ENCODE measurements around the gene TRABD2B. TPM values are rescaled to one million over a fixed set of nuclear protein-coding genes. Genes with fewer than 3 reads are reported as not detected.

TRABD2B gene
- total and polyA plus RNA-seq, 2 of the 13 experiments (the other 11 are each of a cell fraction or from before 2014, with no cell fraction given): 0.04 TPM; not detected in 1

DNA sequence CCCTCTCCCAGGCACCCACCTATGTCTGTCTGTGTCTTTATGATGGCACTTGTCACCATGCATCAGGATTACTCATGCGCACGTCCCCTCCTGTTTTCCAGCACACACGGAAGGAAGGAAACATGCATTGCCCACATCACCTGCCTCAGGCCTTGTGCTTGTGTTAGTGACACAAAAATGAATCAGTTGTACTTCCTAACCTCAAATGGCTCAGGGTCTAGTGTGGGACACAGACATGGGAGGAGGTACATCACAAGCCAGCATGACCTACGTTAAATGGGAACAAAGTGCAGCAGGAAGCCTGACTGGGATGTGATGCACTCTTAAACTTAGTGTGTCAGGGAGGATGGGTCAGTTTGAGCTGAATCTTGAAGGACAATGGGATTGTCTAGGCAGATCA, 126.7 kb downstream of the TRABD2B start (continued):
- TF ChIP-seq, protein P1, sequence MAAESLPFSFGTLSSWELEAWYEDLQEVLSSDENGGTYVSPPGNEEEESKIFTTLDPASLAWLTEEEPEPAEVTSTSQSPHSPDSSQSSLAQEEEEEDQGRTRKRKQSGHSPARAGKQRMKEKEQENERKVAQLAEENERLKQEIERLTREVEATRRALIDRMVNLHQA (CRISPR knock-in tag; IDR thresholded peaks at IDR 0.05): no peak
- TF ChIP-seq TEAD3 (CRISPR knock-in tag; optimal IDR thresholded peaks at IDR 0.05; ENCODE audit: borderline replicate concordance) (peak; percentile 9), ETV5 (CRISPR knock-in tag; IDR thresholded peaks at IDR 0.05; ENCODE audit: borderline replicate concordance) (peak; percentile 23; the same call in 1 of the 2 replicates), ZSCAN20 (CRISPR knock-in tag; IDR thresholded peaks at IDR 0.05; ENCODE audit: borderline replicate concordance) (no peak), ZFP62 (CRISPR knock-in tag; IDR thresholded peaks at IDR 0.05) (no peak), ZSCAN25 (CRISPR knock-in tag; IDR thresholded peaks at IDR 0.05) (no peak), TARDBP (CRISPR knock-in tag; IDR thresholded peaks at IDR 0.05) (no peak), ZNF572 (CRISPR knock-in tag; IDR thresholded peaks at IDR 0.05) (no peak), ZFX (CRISPR knock-in tag; IDR thresholded peaks at IDR 0.05; ENCODE audit: low read depth) (0 out of 2 replicates have a peak, but pooled peaks have one; percentile 24), CBX2 (IDR thresholded peaks at IDR 0.05; ENCODE audit: low read depth, low read length) (no peak), CBX2 (CRISPR knock-in tag; IDR thresholded peaks at IDR 0.05; ENCODE audit: low read depth) (no peak), MED1 (CRISPR knock-in tag; IDR thresholded peaks at IDR 0.05) (peak; percentile 53), RARA (CRISPR knock-in tag; IDR thresholded peaks at IDR 0.05) (0 out of 2 replicates have a peak, but pooled peaks have one; percentile 25), HNRNPL (IDR thresholded peaks at IDR 0.05; ENCODE audit: low read depth, low read length) (no peak), SALL2 (CRISPR knock-in tag; IDR thresholded peaks at IDR 0.05) (no peak)
- TF ChIP-seq, protein P2, sequence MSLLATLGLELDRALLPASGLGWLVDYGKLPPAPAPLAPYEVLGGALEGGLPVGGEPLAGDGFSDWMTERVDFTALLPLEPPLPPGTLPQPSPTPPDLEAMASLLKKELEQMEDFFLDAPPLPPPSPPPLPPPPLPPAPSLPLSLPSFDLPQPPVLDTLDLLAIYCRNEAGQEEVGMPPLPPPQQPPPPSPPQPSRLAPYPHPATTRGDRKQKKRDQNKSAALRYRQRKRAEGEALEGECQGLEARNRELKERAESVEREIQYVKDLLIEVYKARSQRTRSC (CRISPR knock-in tag; IDR thresholded peaks at IDR 0.05; ENCODE audit: low read depth): no peak
- TF ChIP-seq, protein P3, sequence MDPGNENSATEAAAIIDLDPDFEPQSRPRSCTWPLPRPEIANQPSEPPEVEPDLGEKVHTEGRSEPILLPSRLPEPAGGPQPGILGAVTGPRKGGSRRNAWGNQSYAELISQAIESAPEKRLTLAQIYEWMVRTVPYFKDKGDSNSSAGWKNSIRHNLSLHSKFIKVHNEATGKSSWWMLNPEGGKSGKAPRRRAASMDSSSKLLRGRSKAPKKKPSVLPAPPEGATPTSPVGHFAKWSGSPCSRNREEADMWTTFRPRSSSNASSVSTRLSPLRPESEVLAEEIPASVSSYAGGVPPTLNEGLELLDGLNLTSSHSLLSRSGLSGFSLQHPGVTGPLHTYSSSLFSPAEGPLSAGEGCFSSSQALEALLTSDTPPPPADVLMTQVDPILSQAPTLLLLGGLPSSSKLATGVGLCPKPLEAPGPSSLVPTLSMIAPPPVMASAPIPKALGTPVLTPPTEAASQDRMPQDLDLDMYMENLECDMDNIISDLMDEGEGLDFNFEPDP (CRISPR knock-in tag; conservative IDR thresholded peaks at IDR 0.05): no peak
- TF ChIP-seq, protein P4, sequence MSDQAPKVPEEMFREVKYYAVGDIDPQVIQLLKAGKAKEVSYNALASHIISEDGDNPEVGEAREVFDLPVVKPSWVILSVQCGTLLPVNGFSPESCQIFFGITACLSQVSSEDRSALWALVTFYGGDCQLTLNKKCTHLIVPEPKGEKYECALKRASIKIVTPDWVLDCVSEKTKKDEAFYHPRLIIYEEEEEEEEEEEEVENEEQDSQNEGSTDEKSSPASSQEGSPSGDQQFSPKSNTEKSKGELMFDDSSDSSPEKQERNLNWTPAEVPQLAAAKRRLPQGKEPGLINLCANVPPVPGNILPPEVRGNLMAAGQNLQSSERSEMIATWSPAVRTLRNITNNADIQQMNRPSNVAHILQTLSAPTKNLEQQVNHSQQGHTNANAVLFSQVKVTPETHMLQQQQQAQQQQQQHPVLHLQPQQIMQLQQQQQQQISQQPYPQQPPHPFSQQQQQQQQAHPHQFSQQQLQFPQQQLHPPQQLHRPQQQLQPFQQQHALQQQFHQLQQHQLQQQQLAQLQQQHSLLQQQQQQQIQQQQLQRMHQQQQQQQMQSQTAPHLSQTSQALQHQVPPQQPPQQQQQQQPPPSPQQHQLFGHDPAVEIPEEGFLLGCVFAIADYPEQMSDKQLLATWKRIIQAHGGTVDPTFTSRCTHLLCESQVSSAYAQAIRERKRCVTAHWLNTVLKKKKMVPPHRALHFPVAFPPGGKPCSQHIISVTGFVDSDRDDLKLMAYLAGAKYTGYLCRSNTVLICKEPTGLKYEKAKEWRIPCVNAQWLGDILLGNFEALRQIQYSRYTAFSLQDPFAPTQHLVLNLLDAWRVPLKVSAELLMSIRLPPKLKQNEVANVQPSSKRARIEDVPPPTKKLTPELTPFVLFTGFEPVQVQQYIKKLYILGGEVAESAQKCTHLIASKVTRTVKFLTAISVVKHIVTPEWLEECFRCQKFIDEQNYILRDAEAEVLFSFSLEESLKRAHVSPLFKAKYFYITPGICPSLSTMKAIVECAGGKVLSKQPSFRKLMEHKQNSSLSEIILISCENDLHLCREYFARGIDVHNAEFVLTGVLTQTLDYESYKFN (CRISPR knock-in tag; conservative IDR thresholded peaks at IDR 0.05): 0 out of 2 replicates have a peak, but pooled peaks have one; percentile 35
- TF ChIP-seq, protein P5, sequence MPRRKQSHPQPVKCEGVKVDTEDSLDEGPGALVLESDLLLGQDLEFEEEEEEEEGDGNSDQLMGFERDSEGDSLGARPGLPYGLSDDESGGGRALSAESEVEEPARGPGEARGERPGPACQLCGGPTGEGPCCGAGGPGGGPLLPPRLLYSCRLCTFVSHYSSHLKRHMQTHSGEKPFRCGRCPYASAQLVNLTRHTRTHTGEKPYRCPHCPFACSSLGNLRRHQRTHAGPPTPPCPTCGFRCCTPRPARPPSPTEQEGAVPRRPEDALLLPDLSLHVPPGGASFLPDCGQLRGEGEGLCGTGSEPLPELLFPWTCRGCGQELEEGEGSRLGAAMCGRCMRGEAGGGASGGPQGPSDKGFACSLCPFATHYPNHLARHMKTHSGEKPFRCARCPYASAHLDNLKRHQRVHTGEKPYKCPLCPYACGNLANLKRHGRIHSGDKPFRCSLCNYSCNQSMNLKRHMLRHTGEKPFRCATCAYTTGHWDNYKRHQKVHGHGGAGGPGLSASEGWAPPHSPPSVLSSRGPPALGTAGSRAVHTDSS (CRISPR knock-in tag; conservative IDR thresholded peaks at IDR 0.05): no peak
- TF ChIP-seq, protein P6, sequence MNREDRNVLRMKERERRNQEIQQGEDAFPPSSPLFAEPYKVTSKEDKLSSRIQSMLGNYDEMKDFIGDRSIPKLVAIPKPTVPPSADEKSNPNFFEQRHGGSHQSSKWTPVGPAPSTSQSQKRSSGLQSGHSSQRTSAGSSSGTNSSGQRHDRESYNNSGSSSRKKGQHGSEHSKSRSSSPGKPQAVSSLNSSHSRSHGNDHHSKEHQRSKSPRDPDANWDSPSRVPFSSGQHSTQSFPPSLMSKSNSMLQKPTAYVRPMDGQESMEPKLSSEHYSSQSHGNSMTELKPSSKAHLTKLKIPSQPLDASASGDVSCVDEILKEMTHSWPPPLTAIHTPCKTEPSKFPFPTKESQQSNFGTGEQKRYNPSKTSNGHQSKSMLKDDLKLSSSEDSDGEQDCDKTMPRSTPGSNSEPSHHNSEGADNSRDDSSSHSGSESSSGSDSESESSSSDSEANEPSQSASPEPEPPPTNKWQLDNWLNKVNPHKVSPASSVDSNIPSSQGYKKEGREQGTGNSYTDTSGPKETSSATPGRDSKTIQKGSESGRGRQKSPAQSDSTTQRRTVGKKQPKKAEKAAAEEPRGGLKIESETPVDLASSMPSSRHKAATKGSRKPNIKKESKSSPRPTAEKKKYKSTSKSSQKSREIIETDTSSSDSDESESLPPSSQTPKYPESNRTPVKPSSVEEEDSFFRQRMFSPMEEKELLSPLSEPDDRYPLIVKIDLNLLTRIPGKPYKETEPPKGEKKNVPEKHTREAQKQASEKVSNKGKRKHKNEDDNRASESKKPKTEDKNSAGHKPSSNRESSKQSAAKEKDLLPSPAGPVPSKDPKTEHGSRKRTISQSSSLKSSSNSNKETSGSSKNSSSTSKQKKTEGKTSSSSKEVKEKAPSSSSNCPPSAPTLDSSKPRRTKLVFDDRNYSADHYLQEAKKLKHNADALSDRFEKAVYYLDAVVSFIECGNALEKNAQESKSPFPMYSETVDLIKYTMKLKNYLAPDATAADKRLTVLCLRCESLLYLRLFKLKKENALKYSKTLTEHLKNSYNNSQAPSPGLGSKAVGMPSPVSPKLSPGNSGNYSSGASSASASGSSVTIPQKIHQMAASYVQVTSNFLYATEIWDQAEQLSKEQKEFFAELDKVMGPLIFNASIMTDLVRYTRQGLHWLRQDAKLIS (CRISPR knock-in tag; IDR thresholded peaks at IDR 0.05): no peak
